ENCODE measurements around the gene AKAP6. TPM values are rescaled to one million over a fixed set of nuclear protein-coding genes. Genes with fewer than 3 reads are reported as not detected.
A peak's percentile ranks its signal among the peaks of the same experiment; 100 is the strongest.

The AKAP6 gene
- total RNA-seq, 4 donors from 2014 or later, result 1.1 to 16.0 (median 6.0) TPM

- no peaks in the 10 kb centered on the region for H3K9me3 ChIP-seq
- no peaks in the 10 kb centered on the region for H3K36me3 ChIP-seq
- no peaks in the 10 kb centered on the region for H3K27me3 ChIP-seq
- intact Hi-C loops (cut with DNase I), result no loop called here
- no peak overlapping the region for H3K27ac ChIP-seq
- 33 to 100% methylated on average over 1 of the region's 1 CpG for WGBS, 2 donors
- no peak overlapping the region for H3K4me3 ChIP-seq
- no peak for DNase-seq
- no peaks in the 10 kb centered on the region for H3K4me1 ChIP-seq
- no peak for TF ChIP-seq POLR2A (IDR thresholded peaks at IDR 0.05)
- TF ChIP-seq, protein P1, sequence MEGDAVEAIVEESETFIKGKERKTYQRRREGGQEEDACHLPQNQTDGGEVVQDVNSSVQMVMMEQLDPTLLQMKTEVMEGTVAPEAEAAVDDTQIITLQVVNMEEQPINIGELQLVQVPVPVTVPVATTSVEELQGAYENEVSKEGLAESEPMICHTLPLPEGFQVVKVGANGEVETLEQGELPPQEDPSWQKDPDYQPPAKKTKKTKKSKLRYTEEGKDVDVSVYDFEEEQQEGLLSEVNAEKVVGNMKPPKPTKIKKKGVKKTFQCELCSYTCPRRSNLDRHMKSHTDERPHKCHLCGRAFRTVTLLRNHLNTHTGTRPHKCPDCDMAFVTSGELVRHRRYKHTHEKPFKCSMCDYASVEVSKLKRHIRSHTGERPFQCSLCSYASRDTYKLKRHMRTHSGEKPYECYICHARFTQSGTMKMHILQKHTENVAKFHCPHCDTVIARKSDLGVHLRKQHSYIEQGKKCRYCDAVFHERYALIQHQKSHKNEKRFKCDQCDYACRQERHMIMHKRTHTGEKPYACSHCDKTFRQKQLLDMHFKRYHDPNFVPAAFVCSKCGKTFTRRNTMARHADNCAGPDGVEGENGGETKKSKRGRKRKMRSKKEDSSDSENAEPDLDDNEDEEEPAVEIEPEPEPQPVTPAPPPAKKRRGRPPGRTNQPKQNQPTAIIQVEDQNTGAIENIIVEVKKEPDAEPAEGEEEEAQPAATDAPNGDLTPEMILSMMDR (IDR thresholded peaks at IDR 0.05), result no peak
Measured at GRCh38 chr14:32300136-32300535, 29.0 kb upstream of the AKAP6 start.

DNA sequence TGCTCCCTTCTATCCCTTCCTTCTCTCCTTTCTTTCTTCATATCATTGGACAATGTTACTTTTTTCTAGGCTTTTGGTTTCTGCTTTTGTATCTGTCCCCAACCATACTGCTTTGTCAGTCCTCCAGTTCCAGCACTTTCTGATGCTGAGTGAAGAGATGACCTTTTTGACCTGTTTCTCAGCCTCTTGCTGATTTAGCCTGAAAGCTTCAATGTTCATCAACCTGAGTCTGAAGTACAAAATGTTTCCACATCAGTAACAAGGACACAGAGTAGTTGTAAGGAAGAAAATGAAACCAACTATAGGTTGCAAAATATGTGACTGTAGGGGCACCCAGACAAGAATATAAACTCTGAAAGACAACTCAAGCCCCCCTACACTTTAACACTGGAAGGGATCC, 25.2 kb upstream of the AKAP6 start:
- intact Hi-C loops (cut with DNase I), result no loop called here
- TF ChIP-seq, protein P1 (IDR thresholded peaks at IDR 0.05), result no peak
- no peak for TF ChIP-seq POLR2A (IDR thresholded peaks at IDR 0.05)
- Histone ChIP-seq H3K27ac (no peak overlapping the region), H3K27me3 (no peaks in the 10 kb centered on the region), H3K4me1 (peaks cover 0 to 28% (median 7%) of the 10 kb centered on the region in 3 donors), H3K36me3 (no peaks in the 10 kb centered on the region), H3K9me3 (no peaks in the 10 kb centered on the region), H3K4me3 (no peak overlapping the region)
- DNase-seq, result no peak

GRCh38 chr14:32304296-32304695, 24.8 kb upstream of the AKAP6 start:
- TF ChIP-seq POLR2A (IDR thresholded peaks at IDR 0.05), result no peak
- TF ChIP-seq, protein P1 (IDR thresholded peaks at IDR 0.05), result no peak
- DNase-seq, result no peak
- no peaks in the 10 kb centered on the region for H3K36me3 ChIP-seq
- intact Hi-C loops (cut with DNase I), result no loop called here
- no peak overlapping the region for H3K27ac ChIP-seq
- no peaks in the 10 kb centered on the region for H3K9me3 ChIP-seq
- H3K4me1 ChIP-seq, result peaks cover 0 to 31% (median 7%) of the 10 kb centered on the region in 3 donors
- H3K27me3 ChIP-seq, result no peaks in the 10 kb centered on the region
- H3K4me3 ChIP-seq, result no peak overlapping the region
- WGBS, 2 donors, result 42 to 57% methylated on average over 2 to 3 of the region's 3 CpGs

DNA sequence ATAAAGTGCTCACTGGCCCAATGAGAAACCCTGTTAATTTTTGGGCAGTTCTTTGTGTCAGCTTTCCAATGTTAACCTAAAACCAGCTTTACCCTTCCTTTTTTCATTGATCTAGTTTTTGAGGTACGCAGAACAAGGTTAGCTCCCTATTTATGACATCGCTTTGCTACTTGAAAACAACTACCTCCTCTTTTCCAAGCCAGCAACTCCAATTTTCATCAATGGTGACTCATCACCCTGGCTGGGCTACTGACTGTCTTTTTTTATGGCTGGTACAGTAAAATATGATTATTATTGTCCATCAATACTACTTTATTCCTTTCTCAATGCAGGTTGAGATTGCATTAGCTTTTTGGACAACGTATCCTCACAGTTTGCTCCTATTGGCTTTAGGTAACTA, 22.5 kb upstream of the AKAP6 start:
- TF ChIP-seq, protein P1 (IDR thresholded peaks at IDR 0.05), result no peak
- no peak for TF ChIP-seq POLR2A (IDR thresholded peaks at IDR 0.05)
- H3K27me3 ChIP-seq, result no peaks in the 10 kb centered on the region
- 50 to 56% methylated on average over 3 of the region's 3 CpGs for WGBS, 2 donors
- peak overlapping the region in 2 of 4 donors; percentile 70 to 76 for H3K27ac ChIP-seq
- no peak for DNase-seq
- peaks cover 0 to 47% (median 9%) of the 10 kb centered on the region in 3 donors for H3K4me1 ChIP-seq
- no peak overlapping the region for H3K4me3 ChIP-seq
- H3K36me3 ChIP-seq, result no peaks in the 10 kb centered on the region
- H3K9me3 ChIP-seq, result no peaks in the 10 kb centered on the region
- intact Hi-C loops (cut with DNase I), result no loop called here

GRCh38 chr14:32307881-32308582, 21.1 kb upstream of the AKAP6 start:
- H3K4me1 ChIP-seq, result peaks cover 0 to 62% (median 9%) of the 10 kb centered on the region in 3 donors
- no peaks in the 10 kb centered on the region for H3K27me3 ChIP-seq
- peak overlapping the region; percentile 58 to 76 (median 70) for H3K27ac ChIP-seq
- TF ChIP-seq POLR2A (IDR thresholded peaks at IDR 0.05), result no peak
- TF ChIP-seq, protein P1 (IDR thresholded peaks at IDR 0.05), result no peak
- 31 to 38% methylated on average over 3 of the region's 3 CpGs for WGBS, 2 donors
- no peak overlapping the region for H3K4me3 ChIP-seq
- DNase-seq, result no peak
- H3K36me3 ChIP-seq, result no peaks in the 10 kb centered on the region
- intact Hi-C loops (cut with DNase I), result no loop called here
- H3K9me3 ChIP-seq, result no peaks in the 10 kb centered on the region
